Kidney epithelial cell (primary cell): ENCODE measurements around the gene BPGM. TPM values are rescaled to one million over a fixed set of nuclear protein-coding genes. Genes with fewer than 3 reads are reported as not detected.

Source experiments
- DNase-seq: peaks from one replicate; pipeline ENCODE4 v3.0.0-alpha.2; 2010; ENCODE audit warnings: low read depth
- H3K27me3 ChIP-seq: 2 replicates; pipeline ENCODE4 v1.6.0; 2011; ENCODE audit warnings: low read length; ENCODE audit not compliant: control insufficient read depth, insufficient read depth
- H3K36me3 ChIP-seq: 2 replicates; pipeline ENCODE4 v1.5.1; 2011; ENCODE audit warnings: low read length; ENCODE audit not compliant: control insufficient read depth, insufficient read depth
- H3K4me3 ChIP-seq: 2 replicates; pipeline ENCODE4 v1.5.1; 2011; ENCODE audit warnings: low read depth, mild to moderate bottlenecking, control low read depth, low read length
- total RNA-seq: library from RNA; depleted of rRNA; stranded (reverse); fragments of >200 nt; gene quantifications from 2 replicates; pipeline ENCODE4 v1.2.3, GENCODE V29; 2015
- TF ChIP-seq, protein P1 (sequence below): IDR thresholded peaks from 2 replicates; pipeline ENCODE4 v1.5.1; 2011; ENCODE audit warnings: mild to moderate bottlenecking, moderate library complexity, low read length, control low read depth, inconsistent platforms; ENCODE audit not compliant: insufficient read depth, poor library complexity, severe bottlenecking

Gene BPGM
- total RNA-seq, 1 donor from 2014 or later: 30.7 TPM

DNA sequence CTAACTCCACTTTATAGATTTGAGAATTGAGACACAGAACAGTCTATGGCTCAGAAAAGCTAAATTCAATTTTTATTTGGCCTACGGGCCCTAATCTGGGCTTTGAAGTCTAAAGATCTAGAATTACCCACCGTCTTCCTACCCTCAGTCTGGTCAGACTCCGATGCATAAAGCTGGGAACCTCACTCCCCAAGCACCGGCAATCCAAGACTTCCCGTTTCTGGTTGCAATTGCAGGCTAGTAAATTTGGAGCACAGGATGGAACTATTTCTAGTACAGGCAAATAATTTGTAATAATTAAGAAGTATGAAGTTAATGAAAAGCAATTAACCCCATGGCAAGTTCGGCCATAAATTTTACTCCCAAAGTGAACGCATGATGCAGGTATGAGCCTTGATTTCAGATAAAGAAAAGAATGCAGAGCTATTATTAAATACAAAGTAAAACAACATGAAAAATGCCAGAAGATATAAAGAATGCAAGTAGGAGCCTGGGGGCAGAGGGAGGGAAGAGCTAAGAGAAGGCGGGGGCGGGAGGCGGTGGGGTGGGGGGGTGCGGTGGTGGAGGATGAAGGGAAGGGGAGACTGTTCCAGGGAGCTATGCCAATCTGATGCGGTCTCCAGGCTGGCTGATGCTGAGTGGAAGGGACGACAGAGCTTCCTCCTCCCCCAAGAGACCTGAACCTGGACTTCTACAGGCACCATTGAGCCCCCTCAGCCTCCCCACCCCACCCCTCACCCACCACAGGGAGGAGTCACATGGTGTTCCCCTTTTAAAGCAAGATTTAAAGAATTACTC lies 45.1 kb downstream of the BPGM start:
- Histone ChIP-seq H3K4me3 (no peak overlapping the region), H3K27me3 (no peaks in the 10 kb centered on the region), H3K36me3 (no peaks in the 10 kb centered on the region)
- TF ChIP-seq, protein P1, sequence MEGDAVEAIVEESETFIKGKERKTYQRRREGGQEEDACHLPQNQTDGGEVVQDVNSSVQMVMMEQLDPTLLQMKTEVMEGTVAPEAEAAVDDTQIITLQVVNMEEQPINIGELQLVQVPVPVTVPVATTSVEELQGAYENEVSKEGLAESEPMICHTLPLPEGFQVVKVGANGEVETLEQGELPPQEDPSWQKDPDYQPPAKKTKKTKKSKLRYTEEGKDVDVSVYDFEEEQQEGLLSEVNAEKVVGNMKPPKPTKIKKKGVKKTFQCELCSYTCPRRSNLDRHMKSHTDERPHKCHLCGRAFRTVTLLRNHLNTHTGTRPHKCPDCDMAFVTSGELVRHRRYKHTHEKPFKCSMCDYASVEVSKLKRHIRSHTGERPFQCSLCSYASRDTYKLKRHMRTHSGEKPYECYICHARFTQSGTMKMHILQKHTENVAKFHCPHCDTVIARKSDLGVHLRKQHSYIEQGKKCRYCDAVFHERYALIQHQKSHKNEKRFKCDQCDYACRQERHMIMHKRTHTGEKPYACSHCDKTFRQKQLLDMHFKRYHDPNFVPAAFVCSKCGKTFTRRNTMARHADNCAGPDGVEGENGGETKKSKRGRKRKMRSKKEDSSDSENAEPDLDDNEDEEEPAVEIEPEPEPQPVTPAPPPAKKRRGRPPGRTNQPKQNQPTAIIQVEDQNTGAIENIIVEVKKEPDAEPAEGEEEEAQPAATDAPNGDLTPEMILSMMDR: no peak
- no peak for DNase-seq

DNA sequence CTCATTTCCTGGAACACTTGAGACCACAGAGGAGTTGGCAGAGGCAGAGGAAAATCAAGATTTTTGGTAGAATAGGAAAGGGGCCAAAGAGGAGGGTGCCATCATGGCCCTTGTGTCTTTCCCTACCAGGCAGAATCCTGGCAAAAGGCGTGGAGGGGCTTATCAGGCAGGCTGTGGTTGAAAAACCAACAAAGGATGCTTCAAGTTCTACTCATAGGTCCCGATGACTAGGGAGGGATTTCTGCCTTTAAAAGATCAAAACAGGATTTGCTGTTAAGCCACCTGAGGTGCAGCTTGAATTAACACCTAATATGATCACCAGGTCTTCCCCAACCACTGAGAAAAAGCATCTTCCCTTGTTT lies 45.7 kb downstream of the BPGM start:
- TF ChIP-seq, protein P1: no peak
- H3K27me3 ChIP-seq: no peaks in the 10 kb centered on the region
- H3K36me3 ChIP-seq: no peaks in the 10 kb centered on the region
- no peak for DNase-seq
- H3K4me3 ChIP-seq: no peak overlapping the region

DNA sequence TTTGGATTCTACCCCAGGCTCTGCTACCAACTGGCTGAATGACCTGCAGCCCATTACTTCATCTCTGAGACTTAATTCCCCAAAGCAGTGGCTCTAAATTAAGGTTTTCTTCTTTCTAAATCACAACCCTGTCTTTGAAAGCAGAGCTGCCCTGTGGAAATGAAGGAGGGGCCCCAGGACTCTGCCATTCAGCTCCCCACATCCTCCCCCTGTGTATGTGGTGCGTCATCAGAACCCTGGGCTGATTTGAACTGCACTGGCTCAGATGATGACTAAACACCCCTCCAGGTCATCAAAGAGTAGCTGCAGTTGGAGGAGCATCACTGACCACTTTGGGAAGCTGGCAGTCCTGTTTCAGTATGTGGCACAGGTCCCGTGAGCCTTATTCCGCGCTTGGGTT lies 46.6 kb downstream of the BPGM start:
- Histone ChIP-seq H3K36me3 (no peaks in the 10 kb centered on the region), H3K4me3 (no peak overlapping the region), H3K27me3 (no peaks in the 10 kb centered on the region)
- peak; percentile 53 for DNase-seq
- TF ChIP-seq, protein P1: no peak

DNA sequence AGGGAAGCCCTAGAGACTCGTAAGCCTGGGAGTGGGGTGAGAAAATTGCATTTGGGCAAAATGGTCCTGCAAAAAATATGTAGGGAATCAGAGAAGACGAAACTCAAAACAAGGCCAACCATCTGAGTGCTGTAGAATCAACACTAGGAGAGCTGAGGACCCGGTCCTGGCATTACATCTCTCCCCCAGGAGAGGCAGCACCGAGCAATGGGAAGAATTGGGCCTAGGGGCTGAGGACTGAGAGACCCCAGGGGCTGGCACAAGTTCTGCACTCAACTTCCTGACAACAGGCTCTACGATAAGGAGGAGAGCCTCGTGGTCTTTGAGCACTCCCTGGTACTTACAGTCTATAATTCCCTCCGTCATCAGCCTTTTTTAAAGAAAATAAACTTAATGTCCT lies 47.6 kb downstream of the BPGM start:
- no peak for DNase-seq
- TF ChIP-seq, protein P1: peak; percentile 4
- Histone ChIP-seq H3K27me3 (no peaks in the 10 kb centered on the region), H3K4me3 (no peak overlapping the region), H3K36me3 (no peaks in the 10 kb centered on the region)

DNA sequence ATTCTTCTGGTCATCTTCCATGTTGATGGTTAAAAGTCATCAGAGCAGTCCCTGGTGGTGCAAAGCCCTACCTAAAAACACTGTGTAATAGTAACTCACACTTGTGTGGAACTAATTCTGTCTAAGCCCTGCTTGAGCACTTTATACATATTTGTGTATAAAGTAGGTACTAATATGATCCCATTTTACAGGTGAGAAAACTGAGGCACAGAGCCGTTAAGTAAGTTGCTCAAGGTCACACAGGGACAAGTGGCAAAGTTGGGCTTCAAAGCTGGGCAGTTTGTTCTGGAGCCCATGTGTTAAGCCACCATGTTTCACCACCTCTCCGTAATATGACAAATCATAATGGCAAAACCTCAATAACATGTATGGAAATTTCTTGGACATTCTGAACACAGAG lies 48.1 kb downstream of the BPGM start:
- no peaks in the 10 kb centered on the region for H3K27me3 ChIP-seq
- TF ChIP-seq, protein P1: no peak

More for the DNA sequence above, 48.1 kb downstream of the BPGM start:
- DNase-seq: no peak
- H3K4me3 ChIP-seq: no peak overlapping the region
- no peaks in the 10 kb centered on the region for H3K36me3 ChIP-seq
